NCI-H2227 treated with DMSO at 0.1 percent for 48 hours (cell line): ENCODE results near the gene PACS1.
A peak's percentile ranks its signal among the peaks of the same experiment; 100 is the strongest.
"Not testable (repeated sequence)": the region's sequence is repeated elsewhere in the genome, so short reads cannot be mapped to it uniquely, and the experiment has no call there.

ENCODE experiments used
- DNase-seq: peaks from one replicate; lab custom pipeline; 2025; lab: John Stamatoyannopoulos, UW

PACS1 gene

DNA sequence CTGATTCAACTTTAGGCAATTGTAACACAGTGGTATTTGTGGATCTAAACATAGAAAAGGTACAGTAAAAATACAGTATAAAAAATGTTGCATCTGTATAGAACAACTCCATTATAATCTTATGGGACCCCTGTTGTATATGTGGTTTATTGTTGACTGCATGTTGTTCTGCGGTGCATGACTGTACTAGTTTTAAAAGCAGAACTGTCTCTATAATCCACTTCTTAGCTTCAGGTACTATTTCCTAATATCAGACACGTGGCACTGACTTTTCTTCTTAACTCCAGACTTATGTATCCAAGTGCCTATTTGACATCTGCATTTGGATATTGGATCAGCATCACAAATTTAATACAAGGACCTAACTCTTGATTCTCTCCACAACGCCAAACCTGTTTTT is 41.1 kb downstream of the PACS1 start:
- DNase-seq, result no peak

DNA sequence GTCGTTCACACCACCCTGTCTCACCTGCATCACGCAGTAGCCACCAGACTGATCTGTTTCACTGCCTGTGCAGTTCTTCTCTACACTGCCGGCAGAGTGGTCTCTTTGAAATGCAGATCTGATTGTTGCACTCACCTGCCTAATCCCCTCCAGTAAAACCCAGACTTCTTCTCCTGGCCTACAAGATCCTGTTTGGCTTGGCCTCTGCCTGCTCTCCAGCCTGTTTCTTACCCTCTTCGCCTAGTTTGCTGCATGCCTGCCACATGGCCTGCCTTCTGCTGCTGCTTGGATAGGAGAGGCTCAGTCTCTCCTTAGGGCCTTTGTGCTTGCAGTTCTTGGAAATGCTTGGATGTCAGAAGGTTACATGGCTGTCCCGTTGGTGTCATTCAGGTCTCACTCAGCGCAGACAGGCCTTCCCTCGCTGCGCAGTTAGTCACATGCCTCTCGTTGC is 42.0 kb downstream of the PACS1 start:
- DNase-seq, result no peak

DNA sequence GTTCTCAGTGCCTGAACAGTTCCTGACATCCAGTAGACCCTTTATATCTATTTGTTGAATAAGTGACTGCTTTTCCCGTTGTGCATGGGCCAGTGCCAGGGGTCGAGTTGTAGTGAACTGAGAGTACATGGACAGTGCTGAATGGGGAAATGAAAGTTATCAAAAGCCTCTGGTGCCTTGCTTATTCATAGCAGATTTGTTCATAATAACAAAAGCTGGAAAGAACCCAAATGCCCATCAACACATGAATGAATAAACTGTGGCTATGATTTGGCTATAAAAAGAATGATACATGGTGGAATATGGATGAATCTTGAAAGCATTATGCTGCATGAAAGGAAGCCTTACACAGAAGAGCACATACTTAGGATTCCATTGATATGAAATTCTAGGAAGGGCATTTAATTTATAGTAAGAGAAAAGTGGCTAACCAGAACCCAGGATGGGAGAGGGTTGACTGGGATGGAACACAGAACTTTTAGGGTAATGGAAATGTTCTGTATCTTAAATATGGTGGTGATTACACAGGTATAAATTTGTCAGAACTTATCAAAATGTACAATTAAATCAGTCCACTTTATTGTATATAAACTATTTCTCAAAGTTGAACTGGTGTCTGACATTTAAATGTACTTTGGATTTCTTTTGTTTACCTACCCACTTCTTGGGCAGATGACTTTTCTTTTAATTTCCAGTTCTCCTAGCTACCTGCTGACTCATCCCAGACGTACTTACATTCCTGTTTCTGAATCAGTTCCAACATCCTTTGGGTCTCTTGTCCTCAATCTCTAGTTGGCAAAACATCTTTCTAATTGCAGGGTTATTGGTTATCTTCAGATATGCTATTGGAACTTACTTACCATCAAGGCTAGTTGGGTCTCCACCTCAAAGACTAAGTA is 42.8 kb downstream of the PACS1 start:
- DNase-seq, result no peak

DNA sequence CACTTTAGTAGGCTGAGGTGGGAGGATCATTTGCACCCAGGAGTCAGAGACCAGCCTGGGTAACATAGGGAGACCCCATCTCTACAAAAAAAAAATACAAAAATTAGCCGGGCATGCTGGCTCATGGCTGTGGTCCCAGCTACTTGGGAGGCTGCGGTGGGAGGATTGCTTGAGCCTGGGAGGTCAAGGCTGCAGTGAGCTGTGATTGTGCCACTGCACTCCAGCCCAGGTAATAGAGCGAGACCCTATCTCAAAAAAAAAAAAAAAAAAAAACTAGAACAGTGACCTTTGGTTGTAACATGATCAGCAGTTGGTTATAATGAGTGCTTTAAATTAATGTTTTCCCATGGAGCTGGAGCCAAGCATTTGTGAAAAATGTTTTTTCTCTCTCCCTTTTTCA is 44.9 kb downstream of the PACS1 start:
- DNase-seq, result not testable (repeated sequence)

DNA sequence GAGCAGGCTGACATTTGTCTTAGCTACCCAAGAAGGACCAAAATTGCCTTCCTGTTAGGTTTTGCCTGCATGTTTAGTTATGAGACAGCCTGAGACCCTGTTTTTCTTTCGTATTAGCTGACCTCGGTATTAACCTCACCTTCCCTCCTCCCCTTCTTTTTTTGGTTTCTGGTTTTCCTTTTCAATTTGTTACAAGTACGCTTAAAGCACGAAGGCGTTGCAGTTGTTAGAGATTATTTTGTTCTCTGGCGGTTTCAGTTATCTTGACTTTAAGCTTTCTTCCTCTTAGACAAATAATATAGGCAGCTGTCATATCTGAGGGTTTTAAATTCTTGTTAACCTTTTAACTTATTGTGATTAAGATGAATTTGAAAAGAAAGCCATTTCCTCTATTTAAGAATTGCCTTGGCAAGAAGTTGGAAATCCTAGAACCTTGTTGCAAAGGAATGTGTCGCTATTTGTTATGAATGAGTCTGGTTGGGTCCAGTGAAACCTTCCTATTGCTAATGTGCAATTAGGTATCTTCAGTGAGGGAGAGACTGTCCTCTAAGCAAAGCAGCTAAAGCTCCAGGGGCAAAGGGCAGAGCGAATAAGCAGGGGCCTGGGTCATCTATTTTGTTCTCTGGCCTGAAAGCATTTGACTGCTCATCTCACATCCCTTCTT is 45.7 kb downstream of the PACS1 start:
- DNase-seq, result no peak

DNA sequence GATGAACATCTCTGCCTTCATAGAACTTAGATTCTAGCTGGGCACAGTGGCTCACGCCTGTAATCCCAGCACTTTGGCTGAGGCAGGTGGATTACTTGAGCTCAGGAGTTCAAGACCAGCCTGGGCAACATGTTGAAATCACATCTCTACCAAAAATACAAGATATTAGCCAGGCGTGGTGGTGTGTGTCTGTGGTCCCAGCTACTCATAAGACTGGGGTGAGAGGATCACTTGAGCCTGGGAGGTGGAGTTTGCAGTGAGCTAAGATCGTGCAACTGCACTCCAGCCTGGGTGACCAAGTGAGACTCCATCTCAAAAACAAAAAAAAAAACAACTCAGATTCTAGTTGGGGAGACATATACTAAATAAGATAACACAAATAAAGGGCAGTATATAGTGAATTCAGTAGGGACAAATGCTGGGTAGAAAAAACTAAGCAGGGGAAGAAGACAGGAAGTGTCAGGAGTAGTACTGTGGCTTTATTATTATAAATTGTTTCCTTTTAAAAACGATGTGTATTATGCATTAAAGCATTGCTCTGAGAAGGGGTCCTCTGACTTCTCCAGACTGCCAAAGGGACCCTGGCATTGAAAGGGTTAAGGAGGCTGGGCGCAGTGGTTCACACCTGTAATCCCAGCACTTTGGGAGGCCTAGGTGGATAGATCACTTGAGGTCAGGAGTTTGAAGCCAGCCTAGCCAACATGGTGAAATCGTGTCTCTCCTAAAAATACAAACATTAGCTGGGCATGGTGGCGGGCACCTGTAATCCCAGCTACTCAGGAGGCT is 46.7 kb downstream of the PACS1 start:
- no peak for DNase-seq

DNA sequence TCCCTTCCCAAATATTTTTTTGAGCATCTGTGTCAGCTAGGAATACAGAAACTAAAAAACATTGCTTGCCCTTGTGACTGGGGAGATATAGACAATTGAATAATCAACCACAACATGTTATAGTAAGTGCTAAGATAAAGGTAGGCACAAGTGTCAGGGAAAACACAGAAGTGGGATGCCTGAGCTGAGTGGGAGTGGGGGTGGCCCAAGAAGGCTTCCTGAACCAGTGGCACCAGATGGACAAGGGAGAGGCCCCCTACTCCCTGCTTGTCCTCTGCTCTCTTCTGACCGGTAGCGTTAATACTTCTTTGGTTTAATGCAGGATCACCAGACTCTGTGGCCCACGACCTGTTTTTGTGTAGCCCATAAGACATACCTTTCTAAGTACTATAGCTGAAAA is 48.8 kb downstream of the PACS1 start:
- DNase-seq, result no peak

DNA sequence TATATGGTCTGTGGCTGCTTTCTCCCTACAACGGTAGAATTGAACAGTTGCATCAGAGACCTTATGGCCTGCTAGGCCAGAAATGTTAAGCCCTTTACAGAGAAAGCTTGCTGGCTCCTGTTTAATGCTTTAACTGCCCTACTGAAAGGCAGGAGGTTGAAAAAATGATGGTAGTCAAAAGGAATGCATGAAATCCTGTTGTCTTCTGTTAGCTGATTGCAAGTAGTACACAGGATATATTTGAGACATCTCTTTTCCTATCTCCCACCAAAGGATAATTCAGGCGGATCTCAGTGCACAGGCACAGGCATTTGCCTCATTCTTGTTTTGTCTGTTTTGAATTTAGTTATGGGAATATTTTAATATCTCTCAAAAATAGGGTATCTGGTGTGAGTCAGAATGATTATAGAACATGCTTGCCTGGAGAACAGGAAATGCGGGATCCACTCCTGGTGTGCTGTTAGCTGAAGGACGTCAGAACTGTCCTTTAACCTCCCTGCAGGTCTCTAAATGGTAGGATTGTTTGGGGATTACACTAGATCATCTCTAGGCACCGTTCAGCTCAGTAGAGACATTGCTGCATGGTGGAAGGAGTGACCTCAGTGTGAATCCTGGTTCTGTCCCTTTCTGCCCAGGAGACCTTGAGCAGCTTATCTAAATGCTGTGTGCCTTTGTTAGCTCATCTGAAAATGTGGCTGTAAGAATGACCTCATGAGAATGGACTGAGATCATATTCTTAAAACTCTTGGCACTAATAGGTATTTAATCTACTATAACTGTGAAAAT is 49.5 kb downstream of the PACS1 start:
- no peak for DNase-seq

DNA sequence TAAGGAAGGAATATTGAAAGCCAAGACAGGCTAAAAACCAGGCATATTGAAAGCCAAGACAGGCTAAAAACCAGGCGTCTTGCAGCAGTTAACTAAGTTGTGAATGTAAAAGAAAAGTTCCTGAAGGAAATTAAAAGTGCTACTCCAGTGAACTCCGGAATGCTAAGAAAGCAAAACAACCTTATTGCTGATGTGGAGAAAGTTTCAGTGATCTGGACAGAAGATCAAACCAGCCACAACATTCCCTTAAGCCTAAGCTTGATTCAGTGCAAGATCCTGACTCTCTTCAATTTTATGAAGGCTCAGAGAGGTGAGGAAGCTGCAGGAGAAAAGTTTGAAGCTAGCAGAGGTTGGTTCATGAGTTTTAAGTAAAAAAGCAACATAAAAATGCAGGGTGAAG is 51.4 kb downstream of the PACS1 start:
- DNase-seq, result no peak

DNA sequence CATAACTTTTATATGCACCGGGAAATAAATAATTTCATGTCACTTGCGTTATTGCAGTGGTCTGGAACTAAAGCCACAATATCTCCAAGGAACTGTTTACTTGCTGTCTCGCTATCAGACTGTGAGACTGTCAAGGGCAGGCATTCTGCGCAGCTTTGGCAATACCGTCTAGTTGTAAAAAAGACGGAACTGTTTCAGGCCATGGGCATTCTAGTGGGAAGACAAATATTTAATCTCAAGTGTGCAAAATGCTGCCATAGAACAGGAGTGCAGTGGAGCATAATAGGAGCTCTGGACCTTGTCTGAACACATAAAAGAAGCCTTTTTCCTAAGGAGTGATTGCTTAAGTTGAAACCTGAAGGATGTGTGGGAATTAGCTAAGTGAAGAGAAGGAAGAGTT is 53.8 kb downstream of the PACS1 start:
- DNase-seq, result no peak

DNA sequence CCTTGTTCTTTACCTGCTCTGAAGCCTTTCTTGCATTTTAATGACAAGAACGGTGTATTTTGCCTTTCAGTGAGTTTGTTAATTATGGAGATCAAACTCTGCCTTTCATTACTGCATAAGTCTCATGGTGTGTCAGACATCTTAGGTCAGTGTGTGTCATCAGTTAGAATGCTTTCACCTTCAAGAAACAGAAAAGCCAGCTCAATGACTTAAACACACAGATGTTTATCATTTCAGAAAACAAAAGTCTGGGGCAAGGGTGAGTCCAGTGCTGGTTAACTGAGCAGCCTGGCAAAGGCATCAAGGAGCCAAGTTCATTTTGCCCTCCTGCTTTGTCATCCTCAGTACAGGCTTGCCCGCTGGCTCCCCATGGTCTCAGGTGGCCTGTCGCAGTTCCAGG is 54.5 kb downstream of the PACS1 start:
- DNase-seq, result no peak

DNA sequence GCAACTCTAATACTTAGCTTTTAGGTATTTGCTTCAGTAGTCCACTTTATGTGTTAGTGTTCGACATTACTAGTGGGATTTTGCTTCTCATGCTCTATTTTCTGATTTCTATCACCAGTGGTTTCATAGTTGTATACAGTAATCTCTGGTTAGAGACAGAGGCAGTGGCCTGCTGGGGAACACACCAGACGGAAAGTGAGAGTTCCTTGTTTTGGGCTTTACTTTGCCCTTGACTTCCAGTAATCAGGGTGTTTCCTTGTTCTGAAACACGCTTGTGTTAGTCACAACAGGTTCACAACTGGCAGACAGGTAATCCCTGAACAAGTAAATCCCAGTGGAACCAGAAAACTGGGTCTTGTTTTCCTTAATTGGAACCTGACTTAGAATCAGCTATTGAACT is 56.0 kb downstream of the PACS1 start:
- DNase-seq, result no peak

DNA sequence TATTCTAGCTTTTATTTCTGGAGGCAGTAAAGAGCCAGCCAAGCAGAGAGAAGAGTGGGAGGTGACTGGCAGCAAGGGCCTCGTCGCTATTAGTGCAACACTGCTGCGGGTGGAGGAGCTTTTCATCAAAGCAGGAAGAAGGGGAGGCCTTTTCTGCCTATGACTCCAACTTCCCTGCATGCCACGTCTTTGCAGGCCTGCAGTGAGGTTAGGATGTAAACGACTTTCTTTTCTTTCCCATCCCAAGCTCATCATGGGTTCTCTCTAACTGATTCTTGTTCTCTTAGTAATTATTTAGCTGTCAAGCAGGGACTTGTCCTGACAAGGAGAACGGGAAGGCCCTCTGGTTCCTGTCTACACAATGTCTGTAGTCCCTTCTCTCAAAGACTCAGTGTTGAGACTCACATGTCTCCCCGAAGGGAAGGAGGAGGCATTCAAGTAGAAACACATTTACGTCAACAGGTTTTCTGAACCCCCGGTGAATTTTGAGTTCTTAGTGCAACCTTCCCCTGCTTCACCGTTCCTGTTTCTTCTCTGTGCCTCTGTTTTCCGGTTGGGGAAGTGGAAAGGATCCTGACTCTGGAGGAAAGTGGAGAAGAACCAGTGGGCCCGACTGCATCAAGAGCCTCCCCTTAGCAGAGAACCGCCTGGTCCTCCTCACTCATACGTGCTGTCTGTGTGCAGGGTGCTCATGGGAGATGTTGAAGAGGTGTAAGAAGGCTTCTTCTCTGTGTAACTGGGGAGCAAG is 56.9 kb downstream of the PACS1 start:
- DNase-seq, result peak; percentile 62

DNA sequence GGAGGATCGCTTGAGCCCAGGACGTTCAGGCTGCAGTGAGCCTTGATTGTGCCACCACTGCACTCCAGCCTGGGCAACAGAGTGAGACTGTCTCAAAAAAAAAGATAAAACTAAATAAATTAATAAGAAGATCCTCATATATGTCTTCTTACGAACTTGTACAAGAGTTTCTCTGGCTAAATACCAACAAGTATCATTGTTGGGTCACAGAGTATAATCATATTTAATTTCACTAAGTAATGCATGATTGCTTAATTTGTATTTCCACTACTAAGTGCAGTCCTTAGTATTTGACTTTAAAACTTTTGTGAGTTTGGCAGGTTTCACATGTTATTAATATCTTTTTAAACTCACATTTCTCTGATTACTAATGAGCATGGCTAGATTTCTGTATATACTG is 60.9 kb downstream of the PACS1 start:
- DNase-seq, result no peak

DNA sequence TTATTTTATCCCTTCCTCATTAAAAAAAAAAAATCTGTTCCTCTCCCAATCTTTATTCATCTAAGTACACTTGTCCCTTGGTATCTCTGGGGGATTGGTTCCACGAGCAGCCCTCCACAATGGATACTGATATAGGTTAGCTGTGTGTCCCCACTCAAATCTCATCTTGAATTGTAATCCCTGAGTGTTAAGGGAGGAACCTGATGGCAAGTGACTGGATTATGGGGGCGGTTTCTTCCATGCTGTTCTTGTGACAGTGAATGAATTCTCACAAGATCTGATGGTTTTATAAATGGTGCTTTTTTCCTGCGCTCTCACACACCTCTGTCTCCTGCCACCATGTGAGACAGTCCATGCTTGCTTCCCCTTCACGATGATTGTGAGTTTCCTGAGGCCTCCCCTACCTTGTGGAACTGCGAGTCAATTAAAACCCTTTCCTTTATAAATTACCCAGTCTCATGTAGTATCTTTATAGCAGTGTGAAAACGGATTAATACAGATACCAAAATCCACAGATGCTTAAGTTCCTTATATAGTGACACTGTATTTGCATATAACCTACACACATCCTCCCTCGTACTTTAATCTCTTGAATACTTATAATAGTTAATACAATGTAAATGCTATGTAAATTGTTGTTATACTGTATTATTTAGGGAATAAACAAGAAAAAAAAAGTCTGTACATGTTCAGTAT is 62.0 kb downstream of the PACS1 start:
- DNase-seq, result no peak

DNA sequence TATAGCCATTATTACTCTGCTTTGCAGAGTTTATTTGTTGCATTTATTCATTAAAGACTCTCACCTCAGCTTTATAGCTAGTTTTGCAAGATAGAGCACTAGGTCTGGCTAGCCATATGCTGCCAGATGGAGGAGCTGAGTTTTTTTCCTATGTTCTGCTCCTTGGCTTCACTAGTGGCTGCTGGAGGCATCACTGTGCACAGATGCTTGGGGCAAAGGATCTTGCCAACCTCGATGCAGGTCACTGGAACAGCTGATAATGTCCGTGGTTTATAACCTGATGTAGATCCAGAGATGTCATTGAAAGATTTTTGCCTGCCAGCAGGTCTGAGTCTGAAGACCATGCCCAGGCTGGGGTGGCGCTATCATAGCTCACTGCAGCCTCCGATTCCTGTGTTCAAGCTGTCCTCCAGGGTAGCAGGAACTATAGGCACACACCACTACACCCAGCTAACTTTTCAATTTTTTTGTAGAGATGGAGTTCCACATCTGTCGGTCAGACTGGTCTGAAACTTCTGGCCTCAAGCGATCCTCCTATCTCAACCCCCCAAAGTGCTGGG is 63.2 kb downstream of the PACS1 start:
- no peak for DNase-seq

DNA sequence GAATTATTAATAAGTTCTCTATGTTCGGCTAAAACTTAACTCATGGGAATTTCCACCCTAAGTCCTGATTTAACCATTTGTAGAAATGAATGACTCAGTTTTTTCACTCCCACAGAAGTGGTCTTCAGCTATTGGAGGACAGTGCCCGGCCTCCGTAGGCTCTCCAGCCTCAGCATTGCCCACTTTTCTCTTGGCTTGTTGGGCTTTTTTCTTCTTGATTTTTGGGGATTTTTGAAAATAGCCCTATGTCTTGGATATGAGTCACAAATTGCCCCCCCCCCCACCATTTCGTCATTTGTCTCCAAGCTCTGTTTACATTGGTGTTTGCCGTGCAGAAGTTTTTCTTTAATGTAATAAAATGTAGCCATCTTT is 66.7 kb downstream of the PACS1 start:
- no peak for DNase-seq

DNA sequence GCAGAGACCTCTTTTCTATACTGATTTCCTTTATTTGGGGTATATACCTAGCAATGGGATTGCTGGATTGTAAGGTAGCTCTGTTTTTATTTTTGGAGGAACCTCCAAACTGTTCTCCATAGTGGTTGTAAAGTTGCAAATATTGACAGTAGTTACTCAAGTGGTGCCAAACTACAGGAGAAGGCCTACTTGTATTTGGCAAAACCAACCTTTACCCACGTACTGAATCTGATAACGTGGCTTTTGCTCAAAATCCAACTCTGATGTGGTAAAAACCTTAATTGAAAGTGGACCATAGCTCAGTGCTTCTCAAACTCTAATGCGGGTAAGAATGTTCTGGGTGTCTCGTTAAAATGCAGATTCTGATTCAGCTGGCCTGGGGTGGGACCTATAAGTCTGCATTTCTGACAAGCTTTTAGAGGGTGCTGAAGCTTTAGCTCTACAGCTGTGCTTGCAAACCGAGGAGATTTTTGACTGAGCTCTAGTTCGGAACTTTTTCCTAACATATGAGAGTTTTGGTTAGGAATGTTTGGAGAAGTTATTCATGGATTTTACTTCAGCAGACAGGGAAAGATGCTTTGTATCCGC is 69.8 kb downstream of the PACS1 start:
- no peak for DNase-seq

DNA sequence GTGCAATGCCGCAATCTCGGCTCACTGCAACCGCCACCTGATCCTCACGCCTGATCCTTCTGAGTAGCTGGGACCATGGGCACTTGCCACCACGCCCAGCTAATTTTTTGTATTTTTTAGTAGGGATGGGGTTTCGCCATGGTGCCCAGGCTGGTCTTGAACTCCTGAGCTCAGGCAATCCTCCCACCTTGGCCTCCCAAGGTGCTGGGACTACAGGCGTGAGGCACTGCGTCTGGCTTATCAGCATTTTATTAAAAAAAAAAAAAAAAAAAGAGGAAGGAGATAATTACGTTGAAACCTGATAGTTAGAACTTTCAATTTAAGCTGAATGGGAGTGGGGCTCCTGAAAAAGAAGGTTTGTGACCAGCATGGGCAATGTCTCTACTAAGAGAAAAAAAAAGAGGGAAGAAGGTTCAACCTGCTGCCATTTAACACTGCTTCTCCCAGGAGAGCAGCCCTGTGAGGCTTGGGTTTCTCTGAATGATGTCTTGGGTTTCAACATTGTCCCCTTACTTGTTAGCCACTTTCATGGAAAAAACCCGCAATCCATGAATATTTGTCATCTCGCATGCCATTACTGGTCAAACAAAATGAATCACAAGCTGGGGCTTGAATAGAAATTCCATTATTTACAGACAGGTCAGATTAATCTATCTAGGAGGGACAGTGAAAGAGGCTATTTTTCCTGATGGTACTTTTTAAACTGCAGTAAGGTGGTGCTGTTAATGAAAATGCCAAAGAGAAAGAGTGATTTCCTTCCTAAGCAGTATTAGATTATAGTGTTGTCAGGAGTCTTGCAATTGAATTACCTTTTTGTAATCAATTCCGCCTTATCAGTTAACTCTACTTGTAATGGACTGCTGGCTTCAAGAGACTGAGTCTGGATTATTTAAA is 72.5 kb downstream of the PACS1 start:
- no peak for DNase-seq
